HL-60 (cell line): ENCODE measurements around the gene ADAMTS17.

Experiments used
- CTCF ChIP-seq: IDR thresholded peaks from one replicate; pipeline ENCODE4 v1.5.1; 2011; ENCODE audit warnings: low read length, control low read depth, inconsistent platforms; ENCODE audit not compliant: insufficient read depth
- POLR2AphosphoS5 ChIP-seq: IDR thresholded peaks from 2 replicates; pipeline ENCODE4 v1.6.1; 2012; ENCODE audit warnings: low read depth

- TF ChIP-seq CTCF: no peak
- no peak for TF ChIP-seq POLR2AphosphoS5
Measured at GRCh38 chr15:100249096-100249815, 92.5 kb downstream of the ADAMTS17 start.
